IMR-90 (cell line): ENCODE measurements around the gene TRAF3IP1. TPM values are rescaled to one million over a fixed set of nuclear protein-coding genes. Genes with fewer than 3 reads are reported as not detected.
A peak's percentile ranks its signal among the peaks of the same experiment; 100 is the strongest.

Experiments
- ATAC-seq: fragments of 200-7000 bp; cut with Tn5 transposase; 2 replicates; pipeline ENCODE4 v1.9.1; 2020; ENCODE audit warnings: low read depth, mild to moderate bottlenecking, moderate library complexity
- BruUV-seq: library from RNA; stranded (reverse); fragments of 400-500 nt; replicated peaks from 2 replicates; lab custom pipeline; 2021; lab: Mats Ljungman, UMichigan
- CTCF ChIA-PET: fragments of 300-600 bp; formaldehyde crosslinking; extraction: SDS; loops from one replicate; lab custom pipeline; 2021; ENCODE audit warnings: antibody characterized with exemption; lab: Yijun Ruan, JAX
- POLR2A ChIA-PET: fragments of 300-600 bp; sonication (Branson Sonifier 250); formaldehyde crosslinking; loops from one replicate; lab custom pipeline; 2022; ENCODE audit warnings: antibody characterized with exemption; ENCODE audit not compliant: unreplicated experiment; lab: Charles Lee
- DNase-seq: peaks from one replicate; pipeline ENCODE4 v3.0.0; 2013
- H2AFZ ChIP-seq: replicated peaks from 2 replicates; pipeline ENCODE3; 2013; ENCODE audit warnings: low read length, mild to moderate bottlenecking; ENCODE audit not compliant: poor library complexity
- H2AK5ac ChIP-seq: 2 replicates; pipeline ENCODE4 v1.6.1; 2013; ENCODE audit warnings: low read depth, low read length, inconsistent platforms
- H2AK9ac ChIP-seq: replicated peaks from 2 replicates; pipeline ENCODE3; 2013; ENCODE audit warnings: mild to moderate bottlenecking, low read depth, low read length, moderate library complexity; ENCODE audit not compliant: poor library complexity
- H2BK120ac ChIP-seq: 2 replicates; pipeline ENCODE4 v1.6.1; 2013; ENCODE audit warnings: low read depth, low read length, inconsistent platforms
- H2BK15ac ChIP-seq: 3 replicates; pipeline ENCODE4 v1.6.1; 2013; ENCODE audit warnings: low read depth, low read length, inconsistent platforms
- H2BK20ac ChIP-seq: 2 replicates; pipeline ENCODE4 v1.6.1; 2013; ENCODE audit warnings: low read depth, mild to moderate bottlenecking, inconsistent platforms, low read length, moderate library complexity
- H2BK5ac ChIP-seq: 2 replicates; pipeline ENCODE4 v1.6.1; 2013; ENCODE audit warnings: mild to moderate bottlenecking, low read depth, low read length, inconsistent platforms; ENCODE audit not compliant: poor library complexity, severe bottlenecking
- H3K14ac ChIP-seq: replicated peaks from 2 replicates; pipeline ENCODE4 v1.6.1; 2013; ENCODE audit warnings: low read depth, low read length, inconsistent platforms
- H3K18ac ChIP-seq: 2 replicates; pipeline ENCODE4 v1.6.1; 2013; ENCODE audit warnings: low read depth, low read length, control low read depth
- H3K23ac ChIP-seq: 2 replicates; pipeline ENCODE4 v1.6.1; 2013; ENCODE audit warnings: low read depth, low read length, inconsistent platforms
- H3K27ac ChIP-seq: 2 replicates; pipeline ENCODE4 v1.5.1; 2013; ENCODE audit warnings: mild to moderate bottlenecking, control low read depth, low read length; ENCODE audit not compliant: insufficient read depth
- H3K27me3 ChIP-seq: 2 replicates; pipeline ENCODE4 v1.6.1; 2013; ENCODE audit warnings: low read length; ENCODE audit not compliant: control insufficient read depth, insufficient read depth
- H3K36me3 ChIP-seq: 2 replicates; pipeline ENCODE4 v1.6.1; 2013; ENCODE audit warnings: low read length, mixed read lengths; ENCODE audit not compliant: control insufficient read depth, insufficient read depth
- H3K4ac ChIP-seq: 2 replicates; pipeline ENCODE4 v1.6.1; 2013; ENCODE audit warnings: low read depth, low read length, inconsistent platforms
- H3K4me1 ChIP-seq: 2 replicates; pipeline ENCODE4 v1.6.1; 2013; ENCODE audit warnings: low read length, mixed read lengths; ENCODE audit not compliant: control insufficient read depth, insufficient read depth
- H3K4me2 ChIP-seq: 2 replicates; pipeline ENCODE4 v1.6.1; 2013; ENCODE audit warnings: low read depth, mild to moderate bottlenecking, control low read depth, low read length, moderate library complexity
- H3K4me3 ChIP-seq: 2 replicates; pipeline ENCODE4 v1.5.1; 2013; ENCODE audit warnings: low read depth, mild to moderate bottlenecking, control low read depth, low read length, moderate library complexity; ENCODE audit not compliant: insufficient read depth
- H3K56ac ChIP-seq: 2 replicates; pipeline ENCODE4 v1.6.1; 2013; ENCODE audit warnings: low read length, inconsistent platforms; ENCODE audit not compliant: insufficient read depth; ENCODE audit errors: extremely low read depth
- H3K79me1 ChIP-seq, 2 experiments: 2 replicates each; pipeline ENCODE4 v1.6.1; 2013; ENCODE audit warnings: low read length in 2 of 2, inconsistent platforms in 1 of 2, low read depth in 1 of 2
- H3K9ac ChIP-seq: 2 replicates; pipeline ENCODE4 v1.6.1; 2013; ENCODE audit warnings: low read depth, low read length, control low read depth
- H3K9me1 ChIP-seq: 2 replicates; pipeline ENCODE4 v1.6.1; 2013; ENCODE audit warnings: low read length, inconsistent platforms; ENCODE audit not compliant: insufficient read depth
- H3K9me3 ChIP-seq: 2 replicates; pipeline ENCODE4 v1.6.1; 2013; ENCODE audit warnings: low read length; ENCODE audit not compliant: control insufficient read depth, insufficient read depth
- H4K20me1 ChIP-seq: 2 replicates; pipeline ENCODE4 v1.6.1; 2013; ENCODE audit warnings: low read length, inconsistent platforms; ENCODE audit not compliant: insufficient read depth
- H4K5ac ChIP-seq: 2 replicates; pipeline ENCODE4 v1.6.1; 2013; ENCODE audit warnings: mild to moderate bottlenecking, low read depth, low read length, control low read depth
- H4K8ac ChIP-seq, 2 experiments: 2 replicates each; pipeline ENCODE4 v1.6.1; 2013; ENCODE audit warnings: low read depth in 2 of 2, low read length in 2 of 2, control low read depth in 1 of 2, inconsistent platforms in 1 of 2
- H4K91ac ChIP-seq: 2 replicates; pipeline ENCODE4 v1.6.1; 2013; ENCODE audit warnings: low read depth, low read length, inconsistent platforms; ENCODE audit not compliant: insufficient read depth
- BHLHE40 ChIP-seq: fragments of 150-350 bp; IDR thresholded peaks from 2 replicates; pipeline ENCODE4 v1.6.1; 2016; ENCODE audit warnings: mild to moderate bottlenecking, low read depth, low read length
- MAFK ChIP-seq: IDR thresholded peaks from 2 replicates; pipeline ENCODE4 v1.6.1; 2012; ENCODE audit warnings: low read depth, low read length, improper control_type of control experiment
- RAD21 ChIP-seq: IDR thresholded peaks from 2 replicates; pipeline ENCODE4 v1.6.1; 2012; ENCODE audit warnings: low read length, improper control_type of control experiment
- USF2 ChIP-seq: fragments of 150-350 bp; IDR thresholded peaks from 2 replicates; pipeline ENCODE4 v1.6.1; 2017; ENCODE audit warnings: mild to moderate bottlenecking, antibody characterized with exemption, low read length, low read depth
- WGBS, 2 experiments: methylation state at CpG; one replicate each; pipeline versions ENCODE4 v1.1.5 to v1.1.7; 2013; ENCODE audit warnings: missing lambda C conversion rate in 2 of 2; ENCODE audit not compliant: insufficient read length in 1 of 2; ENCODE audit errors: extremely low coverage in 2 of 2; 5-methylcytosine and 5-hydroxymethylcytosine counted together
- dilution Hi-C: fragments of 300-500 bp; cut with HindIII; formaldehyde crosslinking; loops from one replicate; pipeline ENCODE4 v1.14.3; 2018; ENCODE audit warnings: low sequenced_read_pairs; ENCODE audit not compliant: unreplicated experiment
- in situ Hi-C: fragments of 300-500 bp; cut with MboI; formaldehyde crosslinking; loops from 3 replicates; pipeline ENCODE4 v1.14.3; 2019; ENCODE audit warnings: low sequenced_read_pairs, inconsistent platforms, mixed read lengths
- intact Hi-C: fragments of 100-400 bp; cut with micrococcal nuclease; formaldehyde crosslinking; loops from 2 replicates; pipeline ENCODE4 v1.10.0; 2022
- polyA plus RNA-seq, 3 experiments: library from polyadenylated mRNA; depleted of rRNA; stranded (reverse); fragments of >200 nt; gene quantifications; 2 replicates each; pipeline ENCODE4 v1.2.3, GENCODE V29; 2012; ENCODE audit warnings: low replicate concordance in 1 of 3
- total RNA-seq: library from RNA; depleted of rRNA; stranded (reverse); fragments of >200 nt; gene quantifications from 2 replicates; pipeline ENCODE4 v1.2.3, GENCODE V29; 2012

TRAF3IP1 gene
- total and polyA plus RNA-seq, 2 of the 4 experiments (the other 2 are of a cell fraction), result 5.9 to 8.3 TPM

- CTCF ChIA-PET, result interaction anchor here (0.8 kb wide), 1 partner anchor 50 kb away, joined by 3 read pairs; no protein-coding TSS in a partner anchor
- dilution Hi-C loops, result no loop called here
These were observed 101.3 kb downstream of the TRAF3IP1 start for GRCh38 chr2:238421695-238422035.

More at GRCh38 chr2:238421695-238422035, 101.3 kb downstream of the TRAF3IP1 start:
- no TSS peak for BruUV-seq
- DNase-seq (no peak), ATAC-seq (no peak)
- H3K4me1 ChIP-seq, result peaks cover 20% of the 10 kb centered on the region
- no peak overlapping the region for H3K9ac ChIP-seq
- no peak overlapping the region for H2AK5ac ChIP-seq
- H2BK120ac ChIP-seq, result 0 out of 2 replicates have a peak overlapping the region, but pooled peaks have one; percentile 20
- TF ChIP-seq RAD21 (no peak), USF2 (no peak), BHLHE40 (no peak), MAFK (no peak)
- no peak overlapping the region; the same call in 1 of the 2 replicates for H3K4ac ChIP-seq
- peak overlapping the region; percentile 35 for H2AFZ ChIP-seq
- H4K8ac ChIP-seq, result 0 out of 4 replicates have a peak overlapping the region, but pooled peaks of 1 of the 2 experiments have one; percentile 26
- H3K27ac ChIP-seq, result no peak overlapping the region
- H3K56ac ChIP-seq, result no peak overlapping the region
- no peaks in the 10 kb centered on the region for H4K20me1 ChIP-seq
- H3K36me3 ChIP-seq, result no peaks in the 10 kb centered on the region
- H4K5ac ChIP-seq, result no peak overlapping the region
- H4K91ac ChIP-seq, result no peak overlapping the region
- H2AK9ac ChIP-seq, result peak overlapping the region; percentile 53
- H3K18ac ChIP-seq, result no peak overlapping the region
- intact Hi-C loops (no loop called here), in situ Hi-C loops (no loop called here)
- H2BK15ac ChIP-seq, result no peak overlapping the region
- H3K27me3 ChIP-seq, result no peaks in the 10 kb centered on the region
- H3K4me3 ChIP-seq, result no peak overlapping the region
- H2BK20ac ChIP-seq, result no peak overlapping the region
- H3K9me3 ChIP-seq, result no peaks in the 10 kb centered on the region
- H3K14ac ChIP-seq, result no peak overlapping the region
- no peak overlapping the region for H3K23ac ChIP-seq
- POLR2A ChIA-PET, result no interaction called here
- no peak overlapping the region for H3K4me2 ChIP-seq
- H2BK5ac ChIP-seq, result no peak overlapping the region
- 85% methylated on average over 11 of the region's 18 CpGs; no CpG with 5 or more reads in 1 of the 2 experiments for whole genome bisulfite sequencing, 2 experiments
- peaks cover 0 to 13% of the 10 kb centered on the region in 2 experiments; a peak in 2 of 4 replicates for H3K79me1 ChIP-seq
- peaks cover 14% of the 10 kb centered on the region for H3K9me1 ChIP-seq
